ENCODE data around the gene RARRES2.
"Not testable (repeated sequence)": the region's sequence is repeated elsewhere in the genome, so short reads cannot be mapped to it uniquely, and the experiment has no call there.

Gene RARRES2

GRCh38 chr7:150321788-150322113 lies 19.7 kb downstream of the RARRES2 start:
- TF ChIP-seq GATA1 (IDR thresholded peaks at IDR 0.05; ENCODE audit: low read depth, low read length) (no peak), POLR2A (IDR thresholded peaks at IDR 0.05; ENCODE audit: low read length) (no peak)
- DNase-seq = no peak

- TF ChIP-seq GATA1 (IDR thresholded peaks at IDR 0.05; ENCODE audit: low read depth, low read length) (no peak), POLR2A (IDR thresholded peaks at IDR 0.05; ENCODE audit: low read length) (no peak)
Observed at GRCh38 chr7:150317748-150318444, 23.5 kb downstream of the RARRES2 start.

GRCh38 chr7:150316987-150317386 lies 24.4 kb downstream of the RARRES2 start:
- DNase-seq = not testable (repeated sequence)

More at GRCh38 chr7:150317748-150318444, 23.5 kb downstream of the RARRES2 start:
- no peak for DNase-seq

- TF ChIP-seq POLR2A (IDR thresholded peaks at IDR 0.05; ENCODE audit: low read length) (no peak), GATA1 (IDR thresholded peaks at IDR 0.05; ENCODE audit: low read depth, low read length) (no peak)
Observed at GRCh38 chr7:150314639-150315239, 26.7 kb downstream of the RARRES2 start.

GRCh38 chr7:150313870-150314269 lies 27.6 kb downstream of the RARRES2 start:
- TF ChIP-seq POLR2A (IDR thresholded peaks at IDR 0.05; ENCODE audit: low read length) (no peak), GATA1 (IDR thresholded peaks at IDR 0.05; ENCODE audit: low read depth, low read length) (no peak)

More at GRCh38 chr7:150314639-150315239, 26.7 kb downstream of the RARRES2 start:
- no peak for DNase-seq

GRCh38 chr7:150313367-150313809 lies 28.0 kb downstream of the RARRES2 start:
- peak in 1 of 2 experiments; percentile 42 for DNase-seq
- TF ChIP-seq POLR2A (IDR thresholded peaks at IDR 0.05; ENCODE audit: low read length) = no peak
- no peak for TF ChIP-seq GATA1 (IDR thresholded peaks at IDR 0.05; ENCODE audit: low read depth, low read length)

More at GRCh38 chr7:150313870-150314269, 27.6 kb downstream of the RARRES2 start:
- DNase-seq = no peak

GRCh38 chr7:150312649-150313366 lies 28.6 kb downstream of the RARRES2 start:
- peak; percentile 9 to 38 for DNase-seq

- DNase-seq = no peak
- no peak for TF ChIP-seq GATA1 (IDR thresholded peaks at IDR 0.05; ENCODE audit: low read depth, low read length)
- TF ChIP-seq POLR2A (IDR thresholded peaks at IDR 0.05; ENCODE audit: low read length) = no peak
Observed at GRCh38 chr7:150311711-150312110, 29.7 kb downstream of the RARRES2 start.

- no peak for DNase-seq
- TF ChIP-seq POLR2A (IDR thresholded peaks at IDR 0.05; ENCODE audit: low read length) (no peak), GATA1 (IDR thresholded peaks at IDR 0.05; ENCODE audit: low read depth, low read length) (no peak)
Observed at GRCh38 chr7:150311146-150311545, 30.3 kb downstream of the RARRES2 start.

GRCh38 chr7:150308575-150308974 lies 32.9 kb downstream of the RARRES2 start:
- TF ChIP-seq POLR2A (IDR thresholded peaks at IDR 0.05; ENCODE audit: low read length) (no peak), GATA1 (IDR thresholded peaks at IDR 0.05; ENCODE audit: low read depth, low read length) (no peak)
- DNase-seq = no peak

- no peak for TF ChIP-seq POLR2A (IDR thresholded peaks at IDR 0.05; ENCODE audit: low read length)
- no peak for TF ChIP-seq GATA1 (IDR thresholded peaks at IDR 0.05; ENCODE audit: low read depth, low read length)
- no peak for DNase-seq
Observed at GRCh38 chr7:150307904-150308303, 33.5 kb downstream of the RARRES2 start.

- DNase-seq = no peak
- TF ChIP-seq GATA1 (IDR thresholded peaks at IDR 0.05; ENCODE audit: low read depth, low read length) (no peak), POLR2A (IDR thresholded peaks at IDR 0.05; ENCODE audit: low read length) (no peak)
Observed at GRCh38 chr7:150307129-150307528, 34.3 kb downstream of the RARRES2 start.

- DNase-seq = not testable (repeated sequence)
Observed at GRCh38 chr7:150306377-150306776, 35.1 kb downstream of the RARRES2 start.

GRCh38 chr7:150305903-150306284 lies 35.5 kb downstream of the RARRES2 start:
- not testable (repeated sequence) for DNase-seq

GRCh38 chr7:150305259-150305902 lies 36.0 kb downstream of the RARRES2 start:
- not testable (repeated sequence) for DNase-seq

- DNase-seq = not testable (repeated sequence)
Observed at GRCh38 chr7:150304499-150305258, 36.8 kb downstream of the RARRES2 start.

- not testable (repeated sequence) for DNase-seq
Observed at GRCh38 chr7:150302908-150303310, 38.5 kb downstream of the RARRES2 start.

- DNase-seq = not testable (repeated sequence)
Observed at GRCh38 chr7:150297978-150298377, 43.5 kb downstream of the RARRES2 start.

- DNase-seq = not testable (repeated sequence)
Observed at GRCh38 chr7:150296802-150297201, 44.6 kb downstream of the RARRES2 start.

All from erythroblast (primary cell).